GM21717 (cell line): ENCODE results near the gene KCNJ12.

Experiments
- ATAC-seq: cut with Tn5 transposase; IDR thresholded peaks from one replicate; pipeline ENCODE4 v1.9.1; 2021; ENCODE audit warnings: mild to moderate bottlenecking, moderate library complexity; ENCODE audit not compliant: unreplicated experiment

The KCNJ12 gene

GRCh38 chr17:21463779-21464407 is 87.7 kb downstream of the KCNJ12 start:
- ATAC-seq: no peak

- no peak for ATAC-seq
These were observed 88.5 kb downstream of the KCNJ12 start for GRCh38 chr17:21464611-21465021.

GRCh38 chr17:21466550-21466949 is 90.4 kb downstream of the KCNJ12 start:
- ATAC-seq: no peak

- no peak for ATAC-seq
These were observed 91.0 kb downstream of the KCNJ12 start for GRCh38 chr17:21467196-21467595.

GRCh38 chr17:21467739-21468490 is 91.8 kb downstream of the KCNJ12 start:
- ATAC-seq: no peak
